Measurements from ENCODE around the gene EFCC1.

Gene EFCC1

DNA sequence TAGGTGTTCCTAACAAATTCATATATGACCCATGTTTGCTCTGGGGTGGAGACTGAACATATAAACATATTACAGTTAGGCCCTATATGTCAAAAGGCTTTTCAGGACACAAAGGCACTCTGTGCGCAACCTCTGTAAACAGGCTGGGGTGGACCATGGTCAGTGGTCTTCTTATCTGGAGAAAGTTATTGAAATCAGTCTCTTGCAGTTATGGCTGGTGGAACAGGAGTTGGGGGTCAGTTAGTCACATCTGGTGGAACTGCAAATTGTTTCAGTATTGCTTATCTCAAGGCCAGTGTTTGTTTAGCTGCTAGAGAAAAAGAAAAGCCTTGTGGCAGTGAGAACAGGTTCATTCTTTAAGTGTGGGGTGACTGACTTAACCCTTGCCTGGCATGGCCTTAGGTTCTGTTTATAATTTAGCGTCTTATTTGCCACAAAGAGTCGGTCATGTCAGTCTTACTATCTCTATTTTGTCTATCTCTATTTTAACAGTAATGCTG, 53.6 kb downstream of the EFCC1 start:
- Histone ChIP-seq H3K4me1 (ENCODE audit: control insufficient read depth in 1 of 2, insufficient read depth in 1 of 2, low read depth in 1 of 2, low read length in 1 of 2) (peaks cover 7 to 11% of the 10 kb centered on the region in 2 experiments), H3K27ac (no peak overlapping the region), H3K36me3 (no peaks in the 10 kb centered on the region), H3K9me3 (no peaks in the 10 kb centered on the region), H3K27me3 (no peaks in the 10 kb centered on the region), H3K4me3 (ENCODE audit: low read depth in 1 of 2, low read length in 1 of 2) (no peak overlapping the region)
- TF ChIP-seq, protein P1, sequence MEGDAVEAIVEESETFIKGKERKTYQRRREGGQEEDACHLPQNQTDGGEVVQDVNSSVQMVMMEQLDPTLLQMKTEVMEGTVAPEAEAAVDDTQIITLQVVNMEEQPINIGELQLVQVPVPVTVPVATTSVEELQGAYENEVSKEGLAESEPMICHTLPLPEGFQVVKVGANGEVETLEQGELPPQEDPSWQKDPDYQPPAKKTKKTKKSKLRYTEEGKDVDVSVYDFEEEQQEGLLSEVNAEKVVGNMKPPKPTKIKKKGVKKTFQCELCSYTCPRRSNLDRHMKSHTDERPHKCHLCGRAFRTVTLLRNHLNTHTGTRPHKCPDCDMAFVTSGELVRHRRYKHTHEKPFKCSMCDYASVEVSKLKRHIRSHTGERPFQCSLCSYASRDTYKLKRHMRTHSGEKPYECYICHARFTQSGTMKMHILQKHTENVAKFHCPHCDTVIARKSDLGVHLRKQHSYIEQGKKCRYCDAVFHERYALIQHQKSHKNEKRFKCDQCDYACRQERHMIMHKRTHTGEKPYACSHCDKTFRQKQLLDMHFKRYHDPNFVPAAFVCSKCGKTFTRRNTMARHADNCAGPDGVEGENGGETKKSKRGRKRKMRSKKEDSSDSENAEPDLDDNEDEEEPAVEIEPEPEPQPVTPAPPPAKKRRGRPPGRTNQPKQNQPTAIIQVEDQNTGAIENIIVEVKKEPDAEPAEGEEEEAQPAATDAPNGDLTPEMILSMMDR (IDR thresholded peaks at IDR 0.05): no peak

DNA sequence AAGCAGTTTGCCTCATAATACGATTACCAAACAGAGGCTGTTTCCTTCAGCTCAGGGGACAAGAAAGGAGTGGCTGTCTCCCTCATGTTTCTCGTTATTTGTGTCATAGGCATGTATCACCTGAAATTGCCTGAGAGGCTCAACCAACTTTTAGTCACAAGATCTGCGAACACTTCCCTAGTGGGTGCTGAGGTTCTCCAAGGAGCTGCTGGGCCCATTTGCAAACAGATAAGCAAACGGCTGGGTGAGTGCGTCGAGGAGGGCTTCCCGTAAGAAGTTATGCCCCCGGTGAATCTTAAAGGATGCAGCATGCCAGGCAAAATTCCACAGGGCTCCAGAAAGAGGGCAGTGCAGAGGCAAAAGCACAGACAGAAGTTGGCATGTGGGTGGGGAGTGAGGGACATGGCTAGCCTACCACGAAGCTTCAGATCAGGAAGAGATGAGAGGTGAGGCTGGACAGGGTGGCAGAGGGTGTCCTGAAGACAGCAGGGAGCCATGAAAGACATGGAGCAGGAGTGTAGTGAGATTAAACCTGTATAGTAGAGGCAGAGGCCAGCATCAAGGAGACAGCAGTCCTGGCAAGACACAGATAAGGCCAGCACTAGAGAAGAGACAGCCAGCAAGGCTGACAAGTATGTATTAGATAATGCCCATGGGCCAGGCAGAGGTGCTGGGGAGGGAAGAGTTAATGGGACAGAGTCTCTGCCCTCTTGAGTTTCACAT, 55.5 kb downstream of the EFCC1 start:
- no peaks in the 10 kb centered on the region for H3K27me3 ChIP-seq
- H3K4me1 ChIP-seq (ENCODE audit: control insufficient read depth in 1 of 2, insufficient read depth in 1 of 2, low read depth in 1 of 2, low read length in 1 of 2): peaks cover 15 to 26% of the 10 kb centered on the region in 2 experiments
- no peak overlapping the region for H3K4me3 ChIP-seq (ENCODE audit: low read depth in 1 of 2, low read length in 1 of 2)
- no peaks in the 10 kb centered on the region for H3K36me3 ChIP-seq
- TF ChIP-seq, protein P1 (IDR thresholded peaks at IDR 0.05): no peak
- no peak overlapping the region for H3K27ac ChIP-seq
- H3K9me3 ChIP-seq: no peaks in the 10 kb centered on the region

DNA sequence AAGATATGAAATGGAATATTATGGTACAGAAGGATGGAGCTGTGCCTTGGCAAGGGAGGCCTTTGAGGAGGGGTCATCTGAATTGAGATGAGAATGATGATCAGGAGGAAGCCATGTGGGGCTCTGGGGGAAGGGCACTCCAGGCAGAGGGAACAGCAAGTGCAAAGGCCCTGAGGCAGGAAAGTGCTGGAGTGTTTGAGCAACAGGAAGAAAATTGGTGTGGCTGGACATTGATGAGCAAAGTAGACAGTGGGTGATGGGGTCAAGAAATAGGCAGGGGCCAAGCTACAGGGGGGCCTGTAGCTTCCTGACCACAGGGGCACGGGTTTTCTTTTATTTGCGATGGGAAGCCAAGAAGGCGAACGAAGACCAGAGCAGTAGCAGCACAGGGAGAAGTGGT, 56.1 kb downstream of the EFCC1 start:
- Histone ChIP-seq H3K27ac (no peak overlapping the region), H3K4me3 (ENCODE audit: low read depth in 1 of 2, low read length in 1 of 2) (no peak overlapping the region), H3K27me3 (no peaks in the 10 kb centered on the region), H3K36me3 (no peaks in the 10 kb centered on the region), H3K9me3 (no peaks in the 10 kb centered on the region), H3K4me1 (ENCODE audit: control insufficient read depth in 1 of 2, insufficient read depth in 1 of 2, low read depth in 1 of 2, low read length in 1 of 2) (peaks cover 15 to 26% of the 10 kb centered on the region in 2 experiments)
- TF ChIP-seq, protein P1 (IDR thresholded peaks at IDR 0.05): no peak

DNA sequence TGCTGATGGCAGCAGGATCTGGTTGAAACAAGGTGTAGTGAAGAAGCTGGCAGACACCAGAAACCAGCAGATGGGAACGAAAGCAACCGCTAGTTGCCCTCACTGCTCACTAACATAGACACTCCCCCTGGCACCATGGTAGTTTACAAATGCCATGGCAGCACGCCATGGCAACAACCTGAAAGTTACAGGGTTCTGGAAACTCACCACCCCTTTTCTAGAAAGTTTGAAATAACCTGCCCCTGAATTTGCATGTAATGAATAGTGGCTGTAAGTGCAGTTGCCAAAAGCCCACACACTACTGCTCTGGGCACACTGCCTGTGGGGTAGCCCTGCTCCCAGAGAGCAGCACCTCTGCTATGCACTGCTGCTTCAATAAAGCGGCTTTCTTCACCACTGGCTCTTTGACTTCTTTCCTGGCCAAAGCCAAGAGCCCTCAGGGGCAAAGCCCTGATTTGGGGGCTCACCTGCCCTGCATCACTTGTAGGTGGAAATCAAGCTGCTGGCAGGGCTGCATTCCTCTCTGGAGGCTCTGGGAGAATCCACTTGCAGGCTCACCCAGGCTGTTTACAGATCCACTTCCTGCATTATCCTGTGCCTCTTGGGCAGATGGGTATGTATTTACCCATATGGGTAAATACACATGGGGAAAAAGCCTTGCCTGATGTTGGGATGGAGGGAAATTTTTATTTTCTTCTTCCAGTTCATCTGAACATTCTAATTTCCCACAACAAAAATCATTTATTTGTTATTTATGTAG, 57.5 kb downstream of the EFCC1 start:
- Histone ChIP-seq H3K27me3 (no peaks in the 10 kb centered on the region), H3K36me3 (no peaks in the 10 kb centered on the region), H3K4me1 (ENCODE audit: control insufficient read depth in 1 of 2, insufficient read depth in 1 of 2, low read depth in 1 of 2, low read length in 1 of 2) (peaks cover 10 to 23% of the 10 kb centered on the region in 2 experiments), H3K4me3 (ENCODE audit: low read depth in 1 of 2, low read length in 1 of 2) (no peak overlapping the region), H3K9me3 (no peaks in the 10 kb centered on the region), H3K27ac (no peak overlapping the region)
- TF ChIP-seq, protein P1 (IDR thresholded peaks at IDR 0.05): no peak

DNA sequence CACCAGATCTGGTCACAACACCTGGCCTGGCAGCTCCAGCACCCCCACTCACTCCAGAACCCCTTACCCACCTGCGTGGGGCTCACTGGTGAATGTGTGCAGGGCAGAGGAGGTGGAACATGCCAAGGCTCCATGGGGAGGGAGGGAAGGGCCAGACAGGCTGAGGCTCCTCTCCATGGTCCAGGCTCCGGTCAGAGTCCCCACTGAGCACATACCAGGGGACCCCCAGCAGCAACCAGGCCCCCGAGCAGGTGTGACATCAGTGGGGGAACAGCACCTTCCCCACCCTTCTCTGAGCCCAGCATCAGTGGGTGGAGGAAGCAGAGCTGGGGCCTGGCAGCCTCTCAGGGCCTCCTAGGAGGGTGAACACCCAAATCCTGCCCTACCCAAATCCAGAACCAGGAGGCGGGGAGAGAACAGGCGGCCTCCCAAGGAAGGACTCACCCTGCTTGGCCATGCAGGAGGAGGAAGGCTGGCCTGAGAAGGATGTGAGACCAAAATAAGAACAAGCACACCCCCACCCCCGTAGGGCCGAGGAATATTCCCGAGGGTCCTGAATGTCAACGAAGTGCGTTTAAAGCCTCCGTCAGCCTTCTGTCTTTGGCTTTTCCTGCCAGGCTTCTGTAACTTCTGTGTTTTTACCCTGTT, 58.3 kb downstream of the EFCC1 start:
- Histone ChIP-seq H3K4me1 (ENCODE audit: control insufficient read depth in 1 of 2, insufficient read depth in 1 of 2, low read depth in 1 of 2, low read length in 1 of 2) (peaks cover 8 to 20% of the 10 kb centered on the region in 2 experiments), H3K4me3 (ENCODE audit: low read depth in 1 of 2, low read length in 1 of 2) (no peak overlapping the region), H3K27ac (no peak overlapping the region), H3K27me3 (no peaks in the 10 kb centered on the region), H3K36me3 (no peaks in the 10 kb centered on the region), H3K9me3 (no peaks in the 10 kb centered on the region)
- TF ChIP-seq, protein P1 (IDR thresholded peaks at IDR 0.05): no peak

Measured in neutrophil (primary cell).